Osteoblast (primary cell): Measurements from ENCODE around the gene MUTYH. TPM values are rescaled to one million over a fixed set of nuclear protein-coding genes. Genes with fewer than 3 reads are reported as not detected.
A peak's percentile ranks its signal among the peaks of the same experiment; 100 is the strongest.

Experiments used
- DNase-seq: peaks from one replicate; pipeline ENCODE4 v3.0.0; 2011; ENCODE audit warnings: low spot score, mixed read lengths; ENCODE audit not compliant: insufficient read length; ENCODE audit errors: missing footprints
- H2AFZ ChIP-seq: 2 replicates; pipeline ENCODE4 v1.6.0; 2011; ENCODE audit warnings: mild to moderate bottlenecking, low read length
- H3K27ac ChIP-seq: 2 replicates; pipeline ENCODE4 v1.5.1; 2011; ENCODE audit warnings: mild to moderate bottlenecking, low read depth, low read length, moderate library complexity
- H3K27me3 ChIP-seq: 2 replicates; pipeline ENCODE4 v1.6.0; 2012; ENCODE audit warnings: mild to moderate bottlenecking, control low read depth, inconsistent platforms, low read length, moderate library complexity; ENCODE audit not compliant: insufficient read depth
- H3K36me3 ChIP-seq: 2 replicates; pipeline ENCODE4 v1.5.1; 2011; ENCODE audit warnings: mild to moderate bottlenecking, low read length, control low read depth, moderate library complexity; ENCODE audit not compliant: insufficient read depth
- H3K4me1 ChIP-seq: 2 replicates; pipeline ENCODE4 v1.5.1; 2011; ENCODE audit warnings: mild to moderate bottlenecking, low read length, control low read depth, moderate library complexity; ENCODE audit not compliant: insufficient read depth
- H3K4me2 ChIP-seq: 2 replicates; pipeline ENCODE4 v1.6.0; 2011; ENCODE audit warnings: mild to moderate bottlenecking, low read length; ENCODE audit not compliant: insufficient read depth
- H3K4me3 ChIP-seq: fragments of 200-600 bp; sonication (generic); 3 replicates; pipeline ENCODE4 v1.5.1; 2012; ENCODE audit warnings: mild to moderate bottlenecking, low read length, inconsistent platforms; ENCODE audit not compliant: insufficient read depth
- H3K79me2 ChIP-seq: 2 replicates; pipeline ENCODE4 v1.6.0; 2012; ENCODE audit warnings: mild to moderate bottlenecking, low read length, control low read depth, inconsistent platforms; ENCODE audit not compliant: insufficient read depth
- H3K9me3 ChIP-seq: 2 replicates; pipeline ENCODE4 v1.5.1; 2011; ENCODE audit warnings: low read depth, low read length, control low read depth
- H4K20me1 ChIP-seq: 2 replicates; pipeline ENCODE4 v1.6.0; 2012; ENCODE audit warnings: mild to moderate bottlenecking, low read length, control low read depth; ENCODE audit not compliant: insufficient read depth
- CTCF ChIP-seq: IDR thresholded peaks from 2 replicates; pipeline ENCODE4 v1.5.1; 2011; ENCODE audit warnings: mild to moderate bottlenecking, low read depth, low read length, moderate library complexity; ENCODE audit errors: extremely low read depth
- total RNA-seq: library from RNA; depleted of rRNA; stranded (reverse); fragments of >200 nt; gene quantifications from 2 replicates; pipeline ENCODE4 v1.2.3, GENCODE V29; 2012

Gene MUTYH
- total RNA-seq, 1 donor, result 14.1 TPM

GRCh38 chr1:45340816-45341466, 701 bp upstream of the MUTYH start:
- peaks cover 2% of the 10 kb centered on the region for H4K20me1 ChIP-seq
- H3K4me1 ChIP-seq, result peaks cover 19% of the 10 kb centered on the region
- peak overlapping the region; percentile 98 for H2AFZ ChIP-seq
- no peak for TF ChIP-seq CTCF
- no peak for DNase-seq
- peaks cover 34% of the 10 kb centered on the region for H3K79me2 ChIP-seq
- peak overlapping the region; percentile 95 for H3K27ac ChIP-seq
- H3K9me3 ChIP-seq, result no peaks in the 10 kb centered on the region
- peaks cover 35% of the 10 kb centered on the region for H3K36me3 ChIP-seq
- peak overlapping the region; percentile 85 for H3K4me2 ChIP-seq
- H3K27me3 ChIP-seq, result no peaks in the 10 kb centered on the region
- H3K4me3 ChIP-seq, result peak overlapping the region; percentile 94

- peaks cover 2% of the 10 kb centered on the region for H4K20me1 ChIP-seq
- peaks cover 19% of the 10 kb centered on the region for H3K4me1 ChIP-seq
- no peak for TF ChIP-seq CTCF
- no peak overlapping the region for H3K4me2 ChIP-seq
- no peaks in the 10 kb centered on the region for H3K27me3 ChIP-seq
- H3K79me2 ChIP-seq, result peaks cover 32% of the 10 kb centered on the region
- DNase-seq, result no peak
- peaks cover 20% of the 10 kb centered on the region for H3K36me3 ChIP-seq
- H3K27ac ChIP-seq, result no peak overlapping the region
- H3K9me3 ChIP-seq, result no peaks in the 10 kb centered on the region
- H2AFZ ChIP-seq, result no peak overlapping the region
- H3K4me3 ChIP-seq, result no peak overlapping the region
Measured at GRCh38 chr1:45337630-45338325, 2.5 kb downstream of the MUTYH start.

GRCh38 chr1:45335855-45336324, 4.3 kb downstream of the MUTYH start:
- Histone ChIP-seq H3K9me3 (no peaks in the 10 kb centered on the region), H3K79me2 (peaks cover 16% of the 10 kb centered on the region), H3K4me2 (no peak overlapping the region), H3K36me3 (peaks cover 16% of the 10 kb centered on the region), H4K20me1 (no peaks in the 10 kb centered on the region), H3K27ac (no peak overlapping the region), H3K27me3 (no peaks in the 10 kb centered on the region), H3K4me3 (no peak overlapping the region), H2AFZ (no peak overlapping the region), H3K4me1 (peaks cover 8% of the 10 kb centered on the region)
- no peak for TF ChIP-seq CTCF
- DNase-seq, result no peak
